ENCODE data around the gene IER2.
"Not testable (repeated sequence)": the region's sequence is repeated elsewhere in the genome, so short reads cannot be mapped to it uniquely, and the experiment has no call there.

IER2 gene

DNA sequence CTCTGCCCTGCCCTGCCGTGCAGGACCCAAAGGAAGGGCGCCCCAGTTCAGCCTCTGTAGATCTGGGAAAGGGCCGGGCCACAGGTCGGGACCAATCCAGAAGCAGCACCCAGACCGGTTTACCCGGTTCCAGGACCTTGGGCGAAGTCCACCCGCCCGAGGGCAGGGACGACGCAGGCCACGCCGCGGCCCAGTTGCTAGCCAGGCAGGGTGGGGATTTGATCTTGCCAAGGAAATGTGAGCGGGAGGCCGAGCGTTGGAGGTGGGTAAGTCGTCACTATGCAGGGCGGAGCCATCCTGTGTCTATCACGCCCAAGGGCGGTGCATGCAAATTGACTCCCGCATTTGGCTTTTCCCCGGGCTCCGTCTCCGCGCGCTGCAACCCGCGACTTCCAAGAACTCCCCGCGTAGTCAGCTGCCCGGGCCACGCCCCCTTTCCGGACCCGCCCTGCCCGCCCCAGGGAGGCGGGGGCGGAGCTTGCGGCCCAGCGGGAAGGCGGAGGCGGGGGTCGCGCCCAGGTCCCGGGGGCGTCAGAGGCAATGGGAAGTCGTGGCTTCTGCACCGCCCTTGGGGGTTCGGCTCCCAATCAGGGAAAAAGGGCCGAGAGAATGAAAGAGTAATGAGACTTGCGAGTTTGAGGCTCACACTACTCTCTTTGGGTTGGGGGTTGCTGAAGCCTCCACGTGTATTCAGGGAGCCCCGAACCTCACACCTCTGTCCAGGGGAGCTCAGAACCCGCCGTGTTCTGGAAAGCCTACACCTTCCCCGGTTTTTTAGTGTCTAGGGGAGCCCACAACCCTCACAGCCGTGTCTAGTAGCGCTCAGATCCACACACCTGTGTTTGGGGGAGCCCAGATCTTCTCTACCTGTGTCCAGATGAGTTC, 12.8 kb downstream of the IER2 start:
- in situ Hi-C loops (cut with MboI; ENCODE audit: low sequenced_read_pairs): no loop called here

DNA sequence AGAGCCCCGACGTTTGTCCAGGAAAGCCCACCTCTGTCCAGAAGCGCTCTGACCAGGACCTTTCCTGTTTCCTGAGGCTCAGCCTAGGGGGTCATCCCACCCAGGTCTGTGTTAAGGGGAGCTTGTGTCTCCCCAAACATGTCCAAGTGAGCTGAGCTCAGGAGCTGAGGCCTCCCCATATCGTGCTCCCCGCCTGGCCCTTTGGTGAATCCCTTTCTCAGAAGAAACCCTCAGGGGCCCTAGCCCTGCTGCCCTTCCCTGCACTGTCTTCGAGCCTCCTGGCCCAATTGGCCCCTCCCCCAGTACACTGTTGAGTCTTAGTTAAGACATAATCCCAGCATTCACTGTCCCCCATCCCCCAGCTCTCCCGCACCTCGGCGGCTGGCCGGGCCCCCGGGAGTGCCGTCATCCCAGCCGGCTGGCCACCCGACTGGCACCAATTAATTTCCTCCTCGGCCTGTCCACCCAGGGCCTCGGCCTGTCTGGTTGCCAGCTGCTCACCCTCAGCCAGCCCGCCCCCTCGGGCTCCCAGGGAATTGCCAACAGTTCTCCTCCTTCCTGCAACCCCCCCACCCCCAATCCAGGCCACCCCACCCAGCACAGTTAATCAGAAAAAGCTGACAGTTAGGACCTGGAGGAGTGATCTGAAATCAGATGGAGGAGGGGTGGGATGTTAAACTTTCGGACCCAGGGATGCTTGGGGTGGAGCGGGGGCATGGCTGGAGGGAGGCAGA, 13.6 kb downstream of the IER2 start:
- in situ Hi-C loops (cut with MboI; ENCODE audit: low sequenced_read_pairs): no loop called here

DNA sequence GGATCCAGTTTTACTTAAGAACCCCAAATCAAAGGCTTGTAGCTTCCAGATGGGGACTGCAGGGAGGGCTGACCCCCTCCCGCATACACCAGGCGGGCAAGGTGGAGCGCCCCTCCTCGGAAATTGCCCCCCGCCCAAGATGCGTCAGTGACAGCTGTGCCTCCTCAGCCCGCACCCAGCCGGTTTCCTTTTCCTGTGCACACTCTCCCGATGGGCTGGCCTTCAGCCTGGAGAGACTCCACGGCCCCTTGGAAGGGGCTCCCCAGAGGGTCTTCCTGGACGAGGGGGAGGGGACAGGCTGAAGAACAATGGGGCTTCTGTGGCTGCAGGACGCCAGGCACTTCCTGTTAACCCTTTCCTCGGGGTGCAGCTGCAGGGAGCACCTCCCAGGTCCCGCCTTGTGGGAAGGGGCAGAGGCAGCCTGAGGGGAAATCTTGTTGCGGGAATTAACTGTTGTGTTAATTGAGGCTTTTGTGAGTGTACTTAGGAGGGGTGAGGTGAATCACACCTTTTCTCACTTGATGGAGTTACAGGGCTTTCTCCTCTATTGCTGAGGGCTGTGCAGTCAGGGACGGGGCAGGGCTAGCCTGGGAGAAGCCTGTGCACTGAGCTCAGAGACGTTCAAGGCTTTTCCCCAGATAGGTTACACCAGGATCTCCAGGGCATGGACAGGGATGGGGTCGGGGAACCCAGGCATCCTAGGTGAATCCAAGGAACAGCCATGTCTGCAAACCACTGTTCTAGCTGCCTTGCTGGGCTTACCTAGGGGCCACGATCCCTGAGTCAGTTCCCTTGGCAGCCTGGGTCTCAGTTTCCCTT, 14.3 kb downstream of the IER2 start:
- in situ Hi-C loops (cut with MboI; ENCODE audit: low sequenced_read_pairs): no loop called here

DNA sequence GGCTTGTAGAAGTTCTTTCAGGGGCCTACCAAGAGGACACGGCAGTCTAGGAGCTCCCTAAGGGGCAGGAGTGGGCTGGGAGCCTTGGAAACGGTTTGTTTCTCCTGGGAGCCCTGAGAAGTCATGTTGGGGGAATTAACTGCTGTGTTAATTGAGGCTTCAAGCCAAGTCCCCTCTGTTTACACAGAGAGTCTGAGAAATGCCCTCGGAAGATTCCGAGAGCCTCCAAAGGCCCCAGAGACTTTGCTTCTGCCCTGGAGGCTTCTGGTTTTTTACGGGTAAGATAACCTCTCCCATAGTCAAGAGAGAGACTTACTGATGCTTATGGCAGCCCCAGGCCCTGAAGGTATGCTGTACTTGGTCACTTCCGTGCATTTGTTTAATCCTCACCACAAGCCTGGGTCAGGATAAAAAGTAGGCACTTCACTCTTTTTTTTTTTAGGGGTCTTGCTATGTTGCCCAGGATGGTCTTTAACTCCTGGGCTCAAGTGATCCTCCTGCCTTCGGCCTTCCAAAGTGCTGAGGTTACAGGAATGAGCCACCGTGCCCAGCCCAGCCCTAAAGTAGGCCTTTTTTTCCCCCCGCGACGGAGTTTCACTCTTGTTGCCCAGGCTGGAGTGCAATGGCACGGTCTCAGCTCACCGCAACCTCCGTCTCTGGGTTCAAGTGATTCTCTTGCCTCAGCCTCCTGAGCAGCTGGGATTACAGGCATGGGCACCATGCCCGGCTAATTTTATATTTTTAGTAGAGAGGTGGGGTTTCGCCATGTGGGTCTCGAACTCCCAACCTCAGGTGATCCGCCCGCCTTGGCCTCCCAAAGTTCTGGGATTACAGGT, 15.2 kb downstream of the IER2 start:
- in situ Hi-C loops (cut with MboI; ENCODE audit: low sequenced_read_pairs): no loop called here

DNA sequence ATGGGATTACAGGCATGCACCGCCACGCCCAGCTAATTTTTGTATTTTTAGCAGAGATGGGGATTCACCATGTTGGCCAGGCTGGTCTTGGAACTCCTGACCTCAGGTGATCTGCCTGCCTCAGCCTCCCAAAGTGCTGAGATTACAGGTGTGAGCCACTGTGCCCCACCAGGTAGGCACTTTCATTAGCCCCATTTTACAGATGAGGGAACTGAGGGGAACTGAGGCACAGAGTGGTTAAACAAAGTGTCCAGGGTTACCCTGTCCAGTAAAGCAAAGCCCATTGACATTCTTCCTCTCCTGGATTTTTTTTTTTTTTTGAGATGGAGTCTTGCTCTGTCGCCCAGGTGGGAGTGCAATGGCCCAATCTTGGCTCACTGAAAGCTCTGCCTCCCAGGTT, 15.9 kb downstream of the IER2 start:
- in situ Hi-C loops (cut with MboI; ENCODE audit: low sequenced_read_pairs): not testable (repeated sequence)

DNA sequence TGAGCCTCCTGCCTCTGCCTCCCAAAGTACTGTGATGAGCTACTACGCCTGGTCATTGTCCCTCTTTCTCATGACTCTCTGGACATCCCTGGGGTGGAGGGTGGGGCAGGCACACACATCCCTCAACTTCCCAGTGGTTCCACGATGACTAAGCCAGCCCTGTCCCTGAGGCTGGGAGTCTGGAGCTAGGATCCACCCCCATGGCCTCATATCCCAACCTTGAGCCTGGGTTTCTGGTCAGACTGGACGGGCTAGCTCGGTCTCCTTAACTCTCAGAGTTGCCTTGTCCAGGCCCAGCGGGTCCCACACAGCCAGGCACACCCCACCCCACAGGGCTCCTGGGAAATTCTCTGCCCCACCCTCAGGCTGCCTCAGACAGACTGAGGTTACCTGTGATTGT, 19.6 kb downstream of the IER2 start:
- in situ Hi-C loops (cut with MboI; ENCODE audit: low sequenced_read_pairs): no loop called here

DNA sequence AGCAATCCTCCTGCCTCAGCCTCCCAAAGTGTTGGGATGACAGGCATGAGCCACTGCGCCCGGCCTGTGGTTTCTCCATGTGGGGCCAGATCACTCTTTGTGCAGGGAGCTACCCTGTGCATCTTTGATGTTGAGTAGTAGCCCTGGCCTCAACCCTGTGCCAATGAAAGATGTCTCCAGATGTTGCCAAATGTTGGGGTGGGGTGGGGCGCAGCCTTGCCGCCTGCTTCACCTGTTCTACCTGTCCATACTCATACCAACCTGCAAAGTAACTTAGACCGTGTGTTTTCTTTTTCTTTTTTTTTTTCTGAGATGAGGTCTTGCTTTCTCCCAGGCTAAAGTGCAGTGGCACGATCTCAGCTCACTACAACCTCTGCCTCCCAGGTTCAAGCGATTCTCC, 20.9 kb downstream of the IER2 start:
- in situ Hi-C loops (cut with MboI; ENCODE audit: low sequenced_read_pairs): no loop called here

DNA sequence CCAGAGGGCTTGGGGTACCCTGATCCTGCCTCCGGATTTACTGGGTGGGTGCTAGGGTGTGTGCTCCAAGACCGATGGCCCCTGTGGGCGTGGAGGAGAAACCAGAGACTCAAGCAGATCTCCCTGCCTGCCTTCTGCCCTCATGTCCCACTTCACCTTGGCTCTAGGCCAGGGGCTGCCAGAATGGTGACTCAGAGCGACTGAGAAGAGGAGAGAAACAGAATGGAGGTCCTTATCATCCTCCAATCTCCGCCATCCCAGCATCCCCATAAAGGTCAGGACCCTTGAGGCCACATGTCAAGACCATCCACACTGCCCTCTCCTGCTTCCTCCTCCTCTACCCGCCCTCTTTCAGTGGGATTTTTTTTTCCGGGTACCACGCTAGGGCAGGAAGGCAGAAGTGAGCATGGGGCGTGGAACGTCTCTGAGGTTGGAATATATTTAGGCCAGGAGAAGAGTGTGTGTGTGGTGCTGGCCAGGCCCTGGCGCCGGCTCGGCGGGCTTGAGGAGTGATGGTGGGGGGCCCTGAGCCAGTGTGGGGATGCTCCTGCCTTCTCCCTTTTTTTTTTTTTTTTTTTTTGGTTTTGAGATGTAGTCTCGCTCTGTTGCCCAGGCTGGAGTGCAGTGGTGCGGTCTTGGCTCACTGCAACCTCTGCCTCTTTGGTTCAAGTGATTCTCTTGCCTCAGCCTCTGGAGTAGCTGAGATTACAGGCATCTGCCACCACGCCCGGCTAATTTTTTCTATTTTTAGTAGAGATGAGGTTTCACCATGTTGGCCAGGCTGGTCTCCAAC, 22.3 kb downstream of the IER2 start:
- in situ Hi-C loops (cut with MboI; ENCODE audit: low sequenced_read_pairs): no loop called here

DNA sequence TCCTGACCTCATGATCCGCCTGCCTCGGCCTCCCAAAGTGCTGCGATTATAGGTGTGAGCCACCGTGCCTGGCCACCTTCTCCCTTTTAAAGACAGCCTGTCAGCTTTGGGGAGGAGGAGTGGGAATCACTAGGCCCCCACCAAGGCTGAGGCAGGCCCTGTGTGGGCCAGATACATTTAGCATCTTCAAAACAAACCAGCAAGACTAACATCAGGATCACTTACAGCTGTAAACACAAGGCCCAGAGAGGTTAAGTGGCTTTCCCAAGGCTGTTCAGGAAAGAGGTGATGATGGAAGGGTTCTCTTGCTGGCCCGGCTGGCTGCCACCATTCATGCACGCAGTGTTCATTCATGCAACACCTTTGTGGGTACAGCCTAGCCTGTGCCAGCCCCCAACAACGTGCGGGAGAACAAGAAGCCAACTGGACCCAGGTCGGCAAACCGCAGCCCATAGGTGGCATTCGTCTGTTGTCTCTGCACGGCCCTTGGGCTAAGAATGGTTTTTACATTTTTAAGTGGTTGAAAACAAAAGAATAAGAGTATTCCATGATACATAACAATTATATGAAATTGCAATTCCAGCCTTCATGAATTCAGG, 23.0 kb downstream of the IER2 start:
- in situ Hi-C loops (cut with MboI; ENCODE audit: low sequenced_read_pairs): no loop called here

DNA sequence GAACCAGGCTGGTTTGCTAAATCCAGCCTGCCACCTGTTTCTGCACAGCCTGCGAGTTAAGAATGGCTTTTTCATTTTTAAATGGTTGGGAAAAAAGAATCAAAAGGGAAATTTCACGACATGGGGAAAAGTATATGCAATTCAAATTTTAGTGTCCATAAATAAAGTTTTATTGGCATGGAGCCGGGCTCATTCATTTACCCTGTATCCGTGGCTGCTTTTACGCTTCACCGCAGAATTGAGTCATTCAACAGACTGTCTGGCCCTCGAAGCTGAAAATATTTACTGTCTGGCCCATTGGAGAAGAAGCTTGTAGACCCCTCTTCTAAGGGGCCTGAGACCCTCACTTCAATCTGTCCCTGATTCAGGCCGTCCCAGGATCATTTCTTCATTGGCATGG, 26.1 kb downstream of the IER2 start:
- in situ Hi-C loops (cut with MboI; ENCODE audit: low sequenced_read_pairs): no loop called here

DNA sequence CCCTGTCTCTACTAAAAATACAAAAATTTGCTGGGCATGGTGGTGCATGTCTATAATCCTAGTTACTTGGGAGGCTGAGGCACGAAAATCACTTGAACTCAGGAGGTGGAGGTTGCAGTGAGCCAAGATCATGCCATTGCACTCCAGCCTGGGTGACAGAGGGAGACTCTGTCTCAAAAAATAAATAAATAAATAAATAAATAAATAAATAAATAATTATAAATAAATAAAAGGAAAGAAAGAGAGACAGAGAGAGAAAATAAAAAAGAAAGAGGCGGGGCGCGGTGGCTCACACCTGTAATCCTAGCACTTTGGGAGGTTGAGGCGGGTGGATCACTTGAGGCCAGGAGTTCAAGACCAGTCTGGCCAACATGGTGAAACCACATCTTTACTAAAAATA, 27.4 kb downstream of the IER2 start:
- in situ Hi-C loops (cut with MboI; ENCODE audit: low sequenced_read_pairs): not testable (repeated sequence)

DNA sequence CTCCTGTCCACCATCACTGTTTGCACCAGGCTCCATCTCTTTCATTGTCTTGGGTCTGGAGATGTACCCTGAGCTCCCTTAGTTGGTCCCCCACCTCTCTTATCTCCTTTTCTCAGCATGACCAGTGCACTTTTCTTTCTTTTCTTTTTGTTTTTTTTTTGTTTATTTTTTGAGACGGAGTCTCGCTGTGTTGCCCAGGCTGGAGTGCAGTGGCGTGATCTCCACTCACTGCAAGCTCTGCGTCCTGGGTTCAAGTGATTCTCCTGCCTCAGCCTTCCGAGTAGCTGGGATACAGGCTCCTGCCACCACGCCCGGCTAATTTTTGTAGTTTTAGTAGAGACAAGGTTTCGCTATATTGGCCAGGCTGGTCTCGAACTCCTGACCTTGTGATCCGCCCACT, 28.1 kb downstream of the IER2 start:
- in situ Hi-C loops (cut with MboI; ENCODE audit: low sequenced_read_pairs): not testable (repeated sequence)

DNA sequence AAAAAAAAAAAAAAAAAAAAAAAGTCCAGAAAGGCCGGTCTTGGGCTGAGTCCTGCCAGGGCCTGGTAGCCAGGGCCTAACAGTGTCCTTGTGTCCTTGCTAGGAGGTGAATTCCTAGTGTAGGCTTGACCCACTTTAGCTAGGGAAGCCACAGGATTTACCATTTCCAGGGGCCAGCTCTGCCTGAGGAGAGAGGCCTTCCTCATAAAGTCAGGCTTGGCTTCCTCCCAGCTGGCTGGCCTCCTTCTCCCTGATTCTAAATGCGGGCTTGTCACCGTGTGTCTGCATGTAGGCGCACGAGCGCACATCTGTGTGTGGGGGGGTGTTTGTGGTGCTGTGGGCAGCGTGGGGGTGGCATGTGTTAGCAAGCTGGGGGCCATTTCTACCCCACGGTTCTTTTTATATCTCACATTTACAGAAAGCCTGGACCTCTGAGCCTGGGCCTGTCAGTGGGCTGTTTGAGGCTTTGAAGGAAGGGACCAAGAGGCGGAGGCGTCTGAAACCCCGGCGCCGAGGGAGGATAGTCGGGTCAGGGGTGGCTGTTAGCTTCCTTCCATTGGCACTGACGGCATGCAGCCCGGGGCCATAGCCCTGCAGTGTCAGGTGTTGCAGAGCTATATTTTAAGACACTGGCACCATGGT, 31.7 kb downstream of the IER2 start:
- in situ Hi-C loops (cut with MboI; ENCODE audit: low sequenced_read_pairs): no loop called here

DNA sequence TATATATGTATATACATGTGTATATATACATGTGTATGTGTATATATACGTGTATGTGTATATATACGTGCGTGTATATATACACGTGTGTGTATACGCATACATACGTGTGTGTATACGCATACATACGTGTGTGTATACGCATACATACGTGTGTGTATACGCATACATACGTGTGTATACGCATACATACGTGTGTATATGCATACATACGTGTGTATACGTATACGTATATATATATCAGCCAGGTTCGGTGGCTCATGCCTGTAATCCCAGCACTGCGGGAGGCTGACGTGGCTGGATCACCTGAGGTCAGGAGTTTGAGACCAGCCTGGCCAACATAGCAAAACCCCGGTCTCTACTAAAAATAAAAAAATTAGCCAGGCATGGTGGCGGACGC, 34.7 kb downstream of the IER2 start:
- in situ Hi-C loops (cut with MboI; ENCODE audit: low sequenced_read_pairs): not testable (repeated sequence)

DNA sequence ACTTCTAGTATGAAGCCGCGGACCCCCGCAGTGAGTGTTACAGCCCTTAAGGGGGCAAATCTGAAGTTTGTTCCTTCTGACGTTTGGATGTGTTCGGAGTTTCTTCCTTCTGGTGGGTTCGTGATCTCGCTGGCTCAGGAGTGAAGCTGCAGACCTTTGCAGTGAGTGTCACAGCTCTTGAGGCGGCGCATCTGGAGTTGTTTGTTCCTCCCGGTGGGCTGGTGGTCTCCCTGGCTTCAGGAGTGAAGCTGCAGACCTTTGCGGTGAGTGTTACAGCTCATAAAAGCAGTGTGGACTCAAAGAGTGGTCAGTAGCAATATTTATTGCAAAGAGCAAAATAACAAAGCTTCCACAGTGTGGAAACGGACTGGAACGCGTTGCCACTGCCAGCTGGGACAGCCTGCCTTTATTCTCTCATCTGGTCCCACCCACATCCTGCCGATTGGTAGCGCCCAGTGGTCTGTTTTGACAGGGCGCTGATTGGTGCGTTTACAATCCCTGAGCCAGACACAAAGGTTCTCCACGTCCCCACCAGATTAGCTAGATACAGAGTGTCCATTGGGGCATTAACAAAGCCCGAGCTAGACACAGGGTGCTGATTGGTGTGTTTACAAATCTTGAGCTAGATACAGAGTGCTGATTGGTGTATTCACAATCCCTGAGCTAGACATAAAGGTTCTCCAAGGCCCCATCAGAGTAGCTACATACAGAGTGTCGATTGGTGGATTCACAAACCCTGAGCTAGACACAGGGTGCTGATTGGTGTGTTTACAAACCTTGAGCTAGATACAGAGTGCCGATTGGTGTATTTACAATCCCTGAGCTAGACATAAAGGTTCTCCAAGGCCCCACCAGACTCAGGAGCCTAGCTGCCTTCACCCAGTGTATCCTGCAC, 35.8 kb downstream of the IER2 start:
- in situ Hi-C loops (cut with MboI; ENCODE audit: low sequenced_read_pairs): not testable (repeated sequence)

DNA sequence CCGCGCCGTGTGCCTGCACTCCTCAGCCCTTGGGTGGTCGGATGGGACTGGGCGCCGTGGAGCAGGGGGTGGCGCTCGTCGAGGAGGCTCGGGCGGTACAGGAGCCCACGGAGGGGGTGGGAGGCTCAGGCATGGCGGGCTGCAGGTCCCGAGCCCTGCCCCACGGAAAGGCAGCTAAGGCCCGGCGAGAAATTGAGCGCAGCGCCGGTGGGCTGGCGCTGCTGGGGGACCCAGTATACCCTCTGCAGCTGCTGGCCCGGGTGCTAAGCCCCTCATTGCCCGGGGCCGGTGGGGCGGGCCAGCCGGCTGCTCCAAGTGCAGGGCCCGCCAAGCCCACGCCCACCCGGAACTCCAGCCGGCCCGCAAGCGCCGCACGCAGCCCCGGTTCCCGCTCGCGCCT, 36.5 kb downstream of the IER2 start:
- in situ Hi-C loops (cut with MboI; ENCODE audit: low sequenced_read_pairs): not testable (repeated sequence)

DNA sequence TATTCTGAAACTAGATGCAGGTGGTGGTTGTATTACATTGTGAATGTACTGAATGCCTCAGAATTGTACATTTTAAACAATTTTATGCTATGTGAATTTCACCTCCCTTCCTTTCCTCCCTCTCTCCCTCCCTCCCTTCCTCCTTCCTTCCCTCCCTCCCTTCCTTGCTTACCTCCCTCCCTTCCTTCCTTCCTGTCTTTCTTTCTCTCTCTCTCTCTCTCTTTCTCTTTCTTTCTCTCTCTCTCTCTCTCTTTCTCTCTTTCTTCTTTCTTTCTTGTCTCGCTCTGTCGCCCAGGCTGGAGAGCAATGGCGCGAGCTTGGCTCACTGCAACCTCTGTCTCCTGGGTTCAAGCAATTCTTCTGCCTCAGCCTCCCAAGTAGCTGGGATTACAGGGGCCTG, 37.2 kb downstream of the IER2 start:
- in situ Hi-C loops (cut with MboI; ENCODE audit: low sequenced_read_pairs): no loop called here

DNA sequence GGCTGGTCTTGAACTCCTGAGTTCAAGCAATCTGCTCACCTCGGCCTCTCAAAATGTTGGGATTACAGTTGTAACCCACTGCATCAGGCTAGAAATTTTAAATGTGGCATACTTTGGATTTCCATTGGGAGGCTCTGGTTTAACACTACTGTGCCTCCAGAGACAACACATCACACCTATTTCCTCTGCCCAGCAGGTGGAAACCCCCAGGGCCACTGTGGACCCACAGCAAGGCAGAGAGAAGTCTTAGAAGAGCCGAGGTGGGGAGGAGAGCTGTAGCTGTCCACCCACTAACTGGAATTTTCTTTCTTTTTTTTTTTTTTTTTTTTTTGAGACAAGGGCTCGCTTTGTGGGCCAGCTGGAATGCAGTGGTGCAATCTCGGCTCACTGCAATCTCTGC, 39.4 kb downstream of the IER2 start:
- in situ Hi-C loops (cut with MboI; ENCODE audit: low sequenced_read_pairs): no loop called here

Measured in HL-60/S4 treated with phorbol 12-myristate 13-acetate at 8.2 ng/mL for 4 days and 3 days (cell line).